Right forelimb (tissue), 1 donor: ENCODE measurements around the gene AOPEP.
A peak's percentile ranks its signal among the peaks of the same experiment; 100 is the strongest.

Source experiments
- DNase-seq: peaks from one replicate; pipeline ENCODE4 v3.0.0-alpha.2; 2018

The AOPEP gene

GRCh38 chr9:95090023-95090791 is 363.7 kb downstream of the AOPEP start:
- no peak for DNase-seq

GRCh38 chr9:95090871-95091577 is 364.5 kb downstream of the AOPEP start:
- DNase-seq: no peak

- no peak for DNase-seq
Observed at GRCh38 chr9:95091601-95092261, 365.2 kb downstream of the AOPEP start.

- no peak for DNase-seq
Observed at GRCh38 chr9:95092262-95093072, 366.0 kb downstream of the AOPEP start.

GRCh38 chr9:95093586-95093985 is 367.1 kb downstream of the AOPEP start:
- no peak for DNase-seq

GRCh38 chr9:95094002-95094401 is 367.5 kb downstream of the AOPEP start:
- no peak for DNase-seq

GRCh38 chr9:95095641-95096355 is 369.3 kb downstream of the AOPEP start:
- no peak for DNase-seq

GRCh38 chr9:95096381-95096780 is 369.9 kb downstream of the AOPEP start:
- DNase-seq: no peak

GRCh38 chr9:95096807-95097206 is 370.3 kb downstream of the AOPEP start:
- DNase-seq: no peak

GRCh38 chr9:95097279-95097678 is 370.8 kb downstream of the AOPEP start:
- DNase-seq: no peak

GRCh38 chr9:95098391-95098921 is 372.0 kb downstream of the AOPEP start:
- no peak for DNase-seq

GRCh38 chr9:95099321-95100070 is 373.0 kb downstream of the AOPEP start:
- DNase-seq: no peak

- DNase-seq: no peak
Observed at GRCh38 chr9:95100071-95100627, 373.6 kb downstream of the AOPEP start.

GRCh38 chr9:95101326-95101725 is 374.8 kb downstream of the AOPEP start:
- no peak for DNase-seq

GRCh38 chr9:95102001-95102433 is 375.5 kb downstream of the AOPEP start:
- DNase-seq: no peak

GRCh38 chr9:95102572-95102971 is 376.1 kb downstream of the AOPEP start:
- no peak for DNase-seq

GRCh38 chr9:95103281-95103771 is 376.8 kb downstream of the AOPEP start:
- DNase-seq: peak; percentile 47

GRCh38 chr9:95103871-95104580 is 377.5 kb downstream of the AOPEP start:
- peak; percentile 52 for DNase-seq

- no peak for DNase-seq
Observed at GRCh38 chr9:95104581-95104960, 378.1 kb downstream of the AOPEP start.

GRCh38 chr9:95104980-95105379 is 378.5 kb downstream of the AOPEP start:
- DNase-seq: no peak
